Epithelial cell of proximal tubule (primary cell): Measurements from ENCODE around the gene RNF114. TPM values are rescaled to one million over a fixed set of nuclear protein-coding genes. Genes with fewer than 3 reads are reported as not detected.

Source experiments
- DNase-seq: peaks from one replicate; pipeline ENCODE4 v3.0.0-alpha.2; 2011; ENCODE audit warnings: low read depth
- H3K4me3 ChIP-seq: 2 replicates; pipeline ENCODE4 v1.5.1; 2011; ENCODE audit warnings: low read depth, mild to moderate bottlenecking, low read length
- total RNA-seq: library from RNA; depleted of rRNA; stranded (reverse); fragments of >200 nt; gene quantifications from 2 replicates; pipeline ENCODE4 v1.2.3, GENCODE V29; 2015
- TF ChIP-seq, protein P1 (sequence below): conservative IDR thresholded peaks from 2 replicates; pipeline ENCODE4 v1.5.1; 2012; ENCODE audit warnings: low read depth, mild to moderate bottlenecking, low read length

RNF114 gene
- total RNA-seq, 1 donor from 2014 or later = 157 TPM

- TF ChIP-seq, protein P1, sequence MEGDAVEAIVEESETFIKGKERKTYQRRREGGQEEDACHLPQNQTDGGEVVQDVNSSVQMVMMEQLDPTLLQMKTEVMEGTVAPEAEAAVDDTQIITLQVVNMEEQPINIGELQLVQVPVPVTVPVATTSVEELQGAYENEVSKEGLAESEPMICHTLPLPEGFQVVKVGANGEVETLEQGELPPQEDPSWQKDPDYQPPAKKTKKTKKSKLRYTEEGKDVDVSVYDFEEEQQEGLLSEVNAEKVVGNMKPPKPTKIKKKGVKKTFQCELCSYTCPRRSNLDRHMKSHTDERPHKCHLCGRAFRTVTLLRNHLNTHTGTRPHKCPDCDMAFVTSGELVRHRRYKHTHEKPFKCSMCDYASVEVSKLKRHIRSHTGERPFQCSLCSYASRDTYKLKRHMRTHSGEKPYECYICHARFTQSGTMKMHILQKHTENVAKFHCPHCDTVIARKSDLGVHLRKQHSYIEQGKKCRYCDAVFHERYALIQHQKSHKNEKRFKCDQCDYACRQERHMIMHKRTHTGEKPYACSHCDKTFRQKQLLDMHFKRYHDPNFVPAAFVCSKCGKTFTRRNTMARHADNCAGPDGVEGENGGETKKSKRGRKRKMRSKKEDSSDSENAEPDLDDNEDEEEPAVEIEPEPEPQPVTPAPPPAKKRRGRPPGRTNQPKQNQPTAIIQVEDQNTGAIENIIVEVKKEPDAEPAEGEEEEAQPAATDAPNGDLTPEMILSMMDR = no peak
- DNase-seq = no peak
- peak overlapping the region; percentile 97 for H3K4me3 ChIP-seq
Observed at GRCh38 chr20:49937027-49937929, 1.1 kb downstream of the RNF114 start.

DNA sequence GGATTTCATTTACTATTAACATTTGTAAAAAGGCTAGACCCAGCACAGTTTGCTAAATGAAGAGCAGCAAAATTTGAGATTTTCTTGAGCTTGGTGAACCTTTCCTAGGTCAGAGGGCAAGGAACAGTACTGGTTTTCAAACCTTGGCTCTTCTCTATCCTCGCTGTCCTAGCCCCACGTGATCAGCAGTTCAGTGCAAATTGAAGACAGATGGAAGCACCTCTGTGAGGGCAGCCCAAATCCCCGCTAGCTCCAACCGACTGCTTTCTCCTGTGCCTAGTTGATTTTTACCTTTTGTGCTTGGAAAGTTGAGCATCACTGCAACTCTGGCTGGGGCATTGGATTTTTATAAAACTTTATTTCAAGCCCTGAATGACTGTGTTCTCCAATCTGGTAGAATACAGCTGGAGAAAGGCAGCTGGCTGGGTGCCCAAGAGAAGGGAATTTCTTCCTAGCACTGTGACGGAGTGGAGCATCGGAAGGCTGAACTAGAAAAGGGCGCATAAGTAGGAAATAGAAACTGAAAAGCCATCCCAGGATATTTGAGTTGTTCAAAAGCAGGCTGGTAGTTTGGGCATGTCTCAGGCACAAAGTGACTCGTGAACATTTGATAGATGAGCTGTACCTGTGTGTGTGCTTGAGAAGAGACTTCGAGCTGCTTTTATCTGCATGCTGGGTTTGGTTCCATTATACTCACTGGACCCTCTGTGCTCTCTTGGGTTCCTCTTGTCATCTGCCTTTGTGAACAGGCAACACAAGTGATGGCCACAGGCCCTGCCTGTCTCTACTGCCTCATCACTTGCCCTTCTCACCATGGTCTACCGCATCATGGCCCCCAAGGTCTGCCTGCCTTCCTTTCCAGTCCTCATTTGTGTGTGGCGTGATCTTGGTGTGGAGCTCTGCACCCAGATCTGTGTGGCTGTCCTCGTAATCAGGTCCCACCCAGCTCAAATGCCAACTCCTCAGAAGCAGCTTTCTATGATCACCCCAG, 2.3 kb downstream of the RNF114 start:
- DNase-seq = no peak
- TF ChIP-seq, protein P1 = no peak

GRCh38 chr20:49941456-49941855, 5.3 kb downstream of the RNF114 start:
- H3K4me3 ChIP-seq = no peak overlapping the region
- no peak for DNase-seq
- TF ChIP-seq, protein P1 = no peak

More for the DNA sequence above, 2.3 kb downstream of the RNF114 start:
- peak overlapping the region; percentile 97 for H3K4me3 ChIP-seq

GRCh38 chr20:49942303-49942702, 6.1 kb downstream of the RNF114 start:
- TF ChIP-seq, protein P1 = no peak
- DNase-seq = no peak
- no peak overlapping the region for H3K4me3 ChIP-seq

- no peak overlapping the region for H3K4me3 ChIP-seq
- TF ChIP-seq, protein P1 = no peak
- no peak for DNase-seq
Observed at GRCh38 chr20:49942942-49943341, 6.7 kb downstream of the RNF114 start.

- TF ChIP-seq, protein P1 = no peak
Observed at GRCh38 chr20:49945306-49945700, 9.1 kb downstream of the RNF114 start.

More at GRCh38 chr20:49945306-49945700, 9.1 kb downstream of the RNF114 start:
- DNase-seq = no peak
- no peak overlapping the region for H3K4me3 ChIP-seq
